22Rv1 (cell line): ENCODE measurements around the gene KRTAP17-1.

Source experiments
- ZFX ChIP-seq: fragments of 450-650 bp; IDR thresholded peaks from 2 replicates; pipeline ENCODE4 v1.6.1; 2017; ENCODE audit warnings: antibody characterized with exemption, borderline replicate concordance
- TF ChIP-seq, protein P1 (sequence below): fragments of 450-650 bp; IDR thresholded peaks from 2 replicates; pipeline ENCODE4 v1.5.1; 2017; ENCODE audit warnings: mild to moderate bottlenecking

DNA sequence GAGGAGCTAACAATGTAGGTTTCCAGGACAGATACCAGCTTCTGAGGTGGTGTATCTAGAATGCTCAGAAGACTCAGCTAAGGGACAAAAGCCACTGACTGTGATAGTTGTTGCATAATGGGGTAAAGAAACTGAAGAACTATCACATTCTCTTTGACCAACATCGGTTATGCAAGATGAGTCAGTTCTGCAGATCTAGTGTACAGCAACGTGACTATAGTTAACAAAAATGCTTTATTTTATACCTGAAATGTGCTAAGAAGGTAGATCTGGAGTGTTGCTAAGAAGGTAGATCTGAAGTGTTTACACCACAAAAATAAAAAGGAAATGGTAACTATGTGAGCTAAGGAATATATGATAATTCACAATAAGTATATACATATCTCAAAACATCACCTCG lies 47.8 kb downstream of the KRTAP17-1 start:
- TF ChIP-seq, protein P1, sequence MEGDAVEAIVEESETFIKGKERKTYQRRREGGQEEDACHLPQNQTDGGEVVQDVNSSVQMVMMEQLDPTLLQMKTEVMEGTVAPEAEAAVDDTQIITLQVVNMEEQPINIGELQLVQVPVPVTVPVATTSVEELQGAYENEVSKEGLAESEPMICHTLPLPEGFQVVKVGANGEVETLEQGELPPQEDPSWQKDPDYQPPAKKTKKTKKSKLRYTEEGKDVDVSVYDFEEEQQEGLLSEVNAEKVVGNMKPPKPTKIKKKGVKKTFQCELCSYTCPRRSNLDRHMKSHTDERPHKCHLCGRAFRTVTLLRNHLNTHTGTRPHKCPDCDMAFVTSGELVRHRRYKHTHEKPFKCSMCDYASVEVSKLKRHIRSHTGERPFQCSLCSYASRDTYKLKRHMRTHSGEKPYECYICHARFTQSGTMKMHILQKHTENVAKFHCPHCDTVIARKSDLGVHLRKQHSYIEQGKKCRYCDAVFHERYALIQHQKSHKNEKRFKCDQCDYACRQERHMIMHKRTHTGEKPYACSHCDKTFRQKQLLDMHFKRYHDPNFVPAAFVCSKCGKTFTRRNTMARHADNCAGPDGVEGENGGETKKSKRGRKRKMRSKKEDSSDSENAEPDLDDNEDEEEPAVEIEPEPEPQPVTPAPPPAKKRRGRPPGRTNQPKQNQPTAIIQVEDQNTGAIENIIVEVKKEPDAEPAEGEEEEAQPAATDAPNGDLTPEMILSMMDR: no peak
- no peak for TF ChIP-seq ZFX
